Measurements from ENCODE around the gene FAM114A2.

FAM114A2 gene

DNA sequence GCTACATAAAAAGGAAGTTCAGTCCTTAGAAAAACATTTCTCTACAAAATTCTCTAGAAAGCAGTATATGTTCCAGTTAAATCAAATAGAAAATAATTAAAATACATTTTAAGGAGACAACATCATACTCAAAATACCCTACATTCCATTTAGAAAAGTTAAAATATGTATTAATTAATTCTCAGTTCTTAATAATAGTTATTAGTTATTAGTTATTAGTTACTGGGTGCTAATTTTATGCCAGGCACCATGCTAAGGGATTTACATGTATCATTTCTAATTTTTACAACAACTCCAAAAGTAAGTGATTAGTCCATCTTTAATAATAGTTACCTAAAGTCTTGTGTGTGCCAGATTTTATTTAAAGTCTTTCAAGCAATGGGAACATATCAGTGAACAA lies 38.0 kb downstream of the FAM114A2 start:
- TF ChIP-seq, protein P1, sequence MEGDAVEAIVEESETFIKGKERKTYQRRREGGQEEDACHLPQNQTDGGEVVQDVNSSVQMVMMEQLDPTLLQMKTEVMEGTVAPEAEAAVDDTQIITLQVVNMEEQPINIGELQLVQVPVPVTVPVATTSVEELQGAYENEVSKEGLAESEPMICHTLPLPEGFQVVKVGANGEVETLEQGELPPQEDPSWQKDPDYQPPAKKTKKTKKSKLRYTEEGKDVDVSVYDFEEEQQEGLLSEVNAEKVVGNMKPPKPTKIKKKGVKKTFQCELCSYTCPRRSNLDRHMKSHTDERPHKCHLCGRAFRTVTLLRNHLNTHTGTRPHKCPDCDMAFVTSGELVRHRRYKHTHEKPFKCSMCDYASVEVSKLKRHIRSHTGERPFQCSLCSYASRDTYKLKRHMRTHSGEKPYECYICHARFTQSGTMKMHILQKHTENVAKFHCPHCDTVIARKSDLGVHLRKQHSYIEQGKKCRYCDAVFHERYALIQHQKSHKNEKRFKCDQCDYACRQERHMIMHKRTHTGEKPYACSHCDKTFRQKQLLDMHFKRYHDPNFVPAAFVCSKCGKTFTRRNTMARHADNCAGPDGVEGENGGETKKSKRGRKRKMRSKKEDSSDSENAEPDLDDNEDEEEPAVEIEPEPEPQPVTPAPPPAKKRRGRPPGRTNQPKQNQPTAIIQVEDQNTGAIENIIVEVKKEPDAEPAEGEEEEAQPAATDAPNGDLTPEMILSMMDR (conservative IDR thresholded peaks at IDR 0.05): no peak
- no peak overlapping the region for H3K27ac ChIP-seq

DNA sequence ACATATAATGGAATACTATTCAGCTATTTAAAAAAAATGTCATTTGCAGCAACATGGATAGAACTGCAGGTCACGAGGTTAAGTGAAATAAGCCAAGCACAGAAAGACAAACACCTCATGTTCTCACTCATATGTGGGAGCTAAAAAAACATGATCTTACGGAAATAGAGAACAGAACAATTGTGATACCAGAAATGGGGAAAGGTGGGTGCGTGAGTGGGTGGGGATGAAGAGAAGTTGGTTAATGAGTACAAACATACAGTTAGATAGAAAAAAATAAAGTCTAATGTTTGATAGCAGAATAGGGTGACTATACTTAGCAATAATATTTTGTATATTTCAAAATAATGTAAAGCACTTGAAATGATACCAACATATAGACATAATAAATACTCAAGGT lies 38.7 kb downstream of the FAM114A2 start:
- TF ChIP-seq, protein P1 (conservative IDR thresholded peaks at IDR 0.05): no peak
- H3K27ac ChIP-seq: no peak overlapping the region

DNA sequence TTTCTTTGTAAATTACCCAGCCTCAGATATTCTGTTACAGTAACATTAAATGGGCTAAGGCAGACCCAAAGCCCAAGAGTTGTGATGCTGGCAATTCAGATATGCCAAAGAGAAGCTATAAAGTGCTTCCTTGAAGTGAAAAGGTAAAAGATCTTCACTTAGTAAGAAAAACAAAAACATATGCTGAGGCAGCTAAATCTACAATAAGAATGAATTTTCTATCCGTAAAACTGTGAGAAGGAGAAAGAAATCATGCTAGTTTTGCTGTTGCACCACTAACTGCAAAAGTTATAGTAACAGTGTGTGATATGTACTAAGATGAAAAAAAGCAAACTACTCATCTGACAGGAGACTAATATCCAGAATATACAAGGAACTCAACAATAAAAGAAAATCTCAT lies 39.9 kb downstream of the FAM114A2 start:
- no peak overlapping the region for H3K27ac ChIP-seq
- TF ChIP-seq, protein P1 (conservative IDR thresholded peaks at IDR 0.05): no peak

DNA sequence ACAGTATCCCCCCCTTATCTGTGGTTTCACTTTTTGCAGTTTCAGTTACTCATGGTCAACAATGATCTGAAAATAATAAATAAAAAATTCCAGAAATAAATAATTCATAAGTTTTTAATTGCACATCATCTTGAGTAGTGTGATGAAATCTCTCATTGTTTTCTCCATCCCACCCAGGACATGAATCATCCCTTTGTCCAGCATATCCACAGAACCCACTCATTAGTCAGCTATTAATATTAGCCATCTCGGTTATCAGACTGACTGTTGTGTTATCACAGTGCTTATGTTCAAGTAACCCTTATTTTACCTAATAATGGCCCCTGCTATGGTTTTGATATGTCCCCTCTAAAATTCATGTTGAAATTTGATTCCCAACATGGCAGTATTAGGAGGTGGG lies 40.7 kb downstream of the FAM114A2 start:
- TF ChIP-seq, protein P1 (conservative IDR thresholded peaks at IDR 0.05): no peak
- H3K27ac ChIP-seq: no peak overlapping the region

DNA sequence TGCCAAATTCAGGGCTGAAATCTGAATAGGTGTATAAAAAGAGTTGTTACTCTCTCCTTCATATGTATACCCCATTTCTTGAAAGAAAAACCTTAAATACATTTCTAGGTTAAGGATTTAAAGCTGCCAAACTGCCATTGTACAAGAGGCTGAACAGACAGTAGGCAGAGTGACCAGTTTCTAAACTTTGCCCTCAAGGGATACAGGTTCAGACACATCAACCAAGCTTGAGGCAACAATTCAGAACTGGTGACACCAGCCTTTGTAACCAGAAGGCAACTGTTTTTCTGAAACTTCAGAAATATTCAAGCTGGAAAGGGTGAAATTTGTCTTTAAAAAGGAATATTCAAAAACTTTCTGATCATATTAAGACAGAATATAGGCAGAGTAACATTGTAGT lies 47.5 kb downstream of the FAM114A2 start:
- no peak overlapping the region for H3K27ac ChIP-seq
- TF ChIP-seq, protein P1 (conservative IDR thresholded peaks at IDR 0.05): no peak

DNA sequence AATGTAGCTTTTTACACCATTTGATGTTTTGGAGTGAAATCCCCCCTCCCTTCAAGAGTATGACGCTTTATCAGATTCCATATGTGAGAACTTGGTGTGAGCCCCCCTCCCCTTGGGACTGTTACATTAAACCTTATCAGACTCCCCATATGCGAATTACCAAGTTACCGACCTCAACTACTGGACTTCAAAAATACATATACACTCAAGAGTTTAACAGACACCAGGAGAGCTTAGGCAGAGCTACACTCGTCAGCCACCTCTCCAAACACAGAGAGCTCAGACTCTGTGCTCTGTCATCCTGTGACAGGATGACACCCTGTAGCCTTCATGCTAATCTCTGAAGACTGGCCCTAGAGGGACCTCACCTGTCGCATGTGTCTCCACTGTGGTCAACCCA lies 50.2 kb downstream of the FAM114A2 start:
- TF ChIP-seq, protein P1 (conservative IDR thresholded peaks at IDR 0.05): no peak
- no peak overlapping the region for H3K27ac ChIP-seq

DNA sequence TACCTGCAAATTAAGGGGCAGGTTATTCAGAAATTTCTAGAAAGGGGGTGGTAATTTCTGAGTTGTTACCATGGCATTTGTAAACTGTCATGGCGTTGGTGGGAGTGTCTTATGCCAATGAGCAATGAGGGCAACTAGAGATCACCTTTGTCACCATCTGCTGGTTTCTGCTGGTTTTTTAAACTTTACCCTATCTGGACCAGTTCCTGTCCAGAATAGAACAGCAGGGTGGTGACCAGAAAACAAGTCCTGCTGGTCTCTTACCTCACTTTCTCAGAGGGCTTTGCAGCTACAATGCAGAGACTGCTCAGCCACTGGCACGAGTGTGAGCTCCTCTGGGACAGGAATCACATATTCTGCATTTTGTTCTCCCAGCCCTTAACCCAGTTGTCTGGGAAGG lies 51.4 kb downstream of the FAM114A2 start:
- no peak overlapping the region for H3K27ac ChIP-seq
- TF ChIP-seq, protein P1 (conservative IDR thresholded peaks at IDR 0.05): no peak

DNA sequence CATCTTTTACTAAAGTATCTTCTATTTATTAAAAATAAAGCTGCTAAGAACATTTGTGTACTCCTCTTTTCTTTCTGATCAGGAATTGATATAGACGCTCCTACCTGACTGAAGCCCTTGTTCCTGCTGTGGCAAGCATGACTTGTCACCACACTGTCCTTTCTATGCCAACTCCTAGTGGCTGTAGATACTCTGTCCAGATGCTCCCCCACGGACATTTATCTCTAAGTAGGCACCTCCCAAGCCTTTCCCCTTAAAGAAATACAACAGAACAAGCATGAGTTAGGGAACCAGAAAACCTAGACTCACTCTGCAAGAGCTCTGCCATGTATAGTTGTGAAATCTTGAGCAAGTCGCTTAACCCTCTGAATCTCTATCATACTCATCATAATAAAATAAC lies 53.2 kb downstream of the FAM114A2 start:
- H3K27ac ChIP-seq: no peak overlapping the region
- TF ChIP-seq, protein P1 (conservative IDR thresholded peaks at IDR 0.05): no peak

All from VCaP (cell line).